ENCODE measurements around the gene FAF1.

The FAF1 gene

GRCh38 chr1:50975436-50975835, 15.4 kb upstream of the FAF1 start:
- ChIA-PET CTCF (no interaction called here), POLR2A (interaction anchor here (1.2 kb wide), 1 partner anchor 10 kb away, joined by 4 read pairs; no protein-coding TSS in a partner anchor)
- TF ChIP-seq CTBP1 (IDR thresholded peaks at IDR 0.05; ENCODE audit: borderline replicate concordance) (no peak), FOXA1 (IDR thresholded peaks at IDR 0.05) (no peak), TARDBP (IDR thresholded peaks at IDR 0.05) (no peak), ZNF384 (IDR thresholded peaks at IDR 0.05) (no peak), LEF1 (IDR thresholded peaks at IDR 0.05; ENCODE audit: borderline replicate concordance) (no peak), HDGF (IDR thresholded peaks at IDR 0.05; ENCODE audit: borderline replicate concordance) (no peak), FOXM1 (IDR thresholded peaks at IDR 0.05; ENCODE audit: borderline replicate concordance) (no peak), ARNT (IDR thresholded peaks at IDR 0.05) (no peak), BHLHE40 (IDR thresholded peaks at IDR 0.05; ENCODE audit: borderline replicate concordance) (no peak), SP1 (IDR thresholded peaks at IDR 0.05) (no peak), SUZ12 (IDR thresholded peaks at IDR 0.05) (no peak), ELF4 (IDR thresholded peaks at IDR 0.05) (no peak), L3MBTL2 (conservative IDR thresholded peaks at IDR 0.05) (no peak), FOXK2 (IDR thresholded peaks at IDR 0.05) (no peak), PKNOX1 (IDR thresholded peaks at IDR 0.05) (no peak), NFRKB (IDR thresholded peaks at IDR 0.05) (no peak)
- DNase-seq (ENCODE audit: extremely low spot score): no peak

- DNase-seq (ENCODE audit: extremely low spot score): no peak
- CTCF ChIA-PET: no interaction called here
- POLR2A ChIA-PET: interaction anchor here (7.1 kb wide), 1 partner anchor 14 kb away, joined by 97 read pairs; the partner anchor contains the start of gene FAF1
- no peak for TF ChIP-seq FOXK2 (IDR thresholded peaks at IDR 0.05)
- no peak for TF ChIP-seq SP1 (IDR thresholded peaks at IDR 0.05)
- no peak for TF ChIP-seq ELF4 (IDR thresholded peaks at IDR 0.05)
- no peak for TF ChIP-seq SUZ12 (IDR thresholded peaks at IDR 0.05)
- TF ChIP-seq FOXA1 (IDR thresholded peaks at IDR 0.05): no peak
- TF ChIP-seq ARNT (IDR thresholded peaks at IDR 0.05): no peak
- TF ChIP-seq L3MBTL2 (conservative IDR thresholded peaks at IDR 0.05): no peak
- TF ChIP-seq ZNF384 (IDR thresholded peaks at IDR 0.05): no peak
- no peak for TF ChIP-seq HDGF (IDR thresholded peaks at IDR 0.05; ENCODE audit: borderline replicate concordance)
- TF ChIP-seq FOXM1 (IDR thresholded peaks at IDR 0.05; ENCODE audit: borderline replicate concordance): no peak
- TF ChIP-seq CTBP1 (IDR thresholded peaks at IDR 0.05; ENCODE audit: borderline replicate concordance): no peak
These were observed 14.5 kb upstream of the FAF1 start for GRCh38 chr1:50974618-50974935.

- CTCF ChIA-PET: no interaction called here
- no peak for DNase-seq (ENCODE audit: extremely low spot score)
- TF ChIP-seq ELF4 (IDR thresholded peaks at IDR 0.05): no peak
- TF ChIP-seq PKNOX1 (IDR thresholded peaks at IDR 0.05): peak; percentile 64
- POLR2A ChIA-PET: interaction anchor here (1.5 to 7.1 kb wide), 2 partner anchors 8 to 14 kb away, joined by 6 to 97 read pairs; partner anchors contain the start of gene FAF1
These were observed 14.0 kb upstream of the FAF1 start for GRCh38 chr1:50973875-50974617.

- CTCF ChIA-PET: interaction anchor here (1.0 kb wide), 1 partner anchor 13 kb away, joined by 5 read pairs; the partner anchor contains the start of gene FAF1
These were observed 13.2 kb upstream of the FAF1 start for GRCh38 chr1:50973255-50973654.

GRCh38 chr1:50972766-50973165, 12.7 kb upstream of the FAF1 start:
- no peak for DNase-seq (ENCODE audit: extremely low spot score)
- ChIA-PET POLR2A (interaction anchor here (1.5 to 7.1 kb wide), 2 partner anchors 9 to 13 kb away, joined by 6 to 97 read pairs; partner anchors contain the start of gene FAF1), CTCF (interaction anchor here (1.0 kb wide), 1 partner anchor 12 kb away, joined by 5 read pairs; the partner anchor contains the start of gene FAF1)
- TF ChIP-seq TARDBP (IDR thresholded peaks at IDR 0.05) (no peak), NFRKB (IDR thresholded peaks at IDR 0.05) (no peak), FOXA1 (IDR thresholded peaks at IDR 0.05) (no peak), BHLHE40 (IDR thresholded peaks at IDR 0.05; ENCODE audit: borderline replicate concordance) (no peak), CTBP1 (IDR thresholded peaks at IDR 0.05; ENCODE audit: borderline replicate concordance) (no peak), SP1 (IDR thresholded peaks at IDR 0.05) (no peak), LEF1 (IDR thresholded peaks at IDR 0.05; ENCODE audit: borderline replicate concordance) (no peak), L3MBTL2 (conservative IDR thresholded peaks at IDR 0.05) (no peak), FOXM1 (IDR thresholded peaks at IDR 0.05; ENCODE audit: borderline replicate concordance) (no peak), ZNF384 (IDR thresholded peaks at IDR 0.05) (no peak), ARNT (IDR thresholded peaks at IDR 0.05) (no peak), SUZ12 (IDR thresholded peaks at IDR 0.05) (no peak), FOXK2 (IDR thresholded peaks at IDR 0.05) (no peak), PKNOX1 (IDR thresholded peaks at IDR 0.05) (no peak), ELF4 (IDR thresholded peaks at IDR 0.05) (no peak), HDGF (IDR thresholded peaks at IDR 0.05; ENCODE audit: borderline replicate concordance) (no peak)

More at GRCh38 chr1:50973255-50973654, 13.2 kb upstream of the FAF1 start:
- POLR2A ChIA-PET: interaction anchor here (1.5 to 7.1 kb wide), 2 partner anchors 9 to 13 kb away, joined by 6 to 97 read pairs; partner anchors contain the start of gene FAF1
- no peak for DNase-seq (ENCODE audit: extremely low spot score)
- no peak for TF ChIP-seq ARNT (IDR thresholded peaks at IDR 0.05)
- TF ChIP-seq BHLHE40 (IDR thresholded peaks at IDR 0.05; ENCODE audit: borderline replicate concordance): no peak
- TF ChIP-seq FOXK2 (IDR thresholded peaks at IDR 0.05): no peak
- TF ChIP-seq SUZ12 (IDR thresholded peaks at IDR 0.05): no peak
- TF ChIP-seq LEF1 (IDR thresholded peaks at IDR 0.05; ENCODE audit: borderline replicate concordance): no peak
- TF ChIP-seq CTBP1 (IDR thresholded peaks at IDR 0.05; ENCODE audit: borderline replicate concordance): no peak
- no peak for TF ChIP-seq ZNF384 (IDR thresholded peaks at IDR 0.05)
- TF ChIP-seq HDGF (IDR thresholded peaks at IDR 0.05; ENCODE audit: borderline replicate concordance): no peak
- TF ChIP-seq TARDBP (IDR thresholded peaks at IDR 0.05): no peak
